ENCODE data around the gene HJURP.

Gene HJURP

GRCh38 chr2:233847248-233847898, 7.0 kb downstream of the HJURP start:
- DNase-seq (ENCODE audit: low read depth) = no peak

- no peak for DNase-seq (ENCODE audit: low read depth)
Observed at GRCh38 chr2:233846387-233847247, 7.7 kb downstream of the HJURP start.

GRCh38 chr2:233845301-233846060, 8.9 kb downstream of the HJURP start:
- DNase-seq (ENCODE audit: low read depth) = no peak

GRCh38 chr2:233844836-233845235, 9.5 kb downstream of the HJURP start:
- no peak for DNase-seq (ENCODE audit: low read depth)

- no peak for DNase-seq (ENCODE audit: low read depth)
Observed at GRCh38 chr2:233844064-233844807, 10.1 kb downstream of the HJURP start.

- DNase-seq (ENCODE audit: low read depth) = no peak
Observed at GRCh38 chr2:233841183-233841582, 13.2 kb downstream of the HJURP start.

GRCh38 chr2:233840520-233840919, 13.8 kb downstream of the HJURP start:
- DNase-seq (ENCODE audit: low read depth) = no peak

- DNase-seq (ENCODE audit: low read depth) = no peak
Observed at GRCh38 chr2:233839447-233839820, 14.9 kb downstream of the HJURP start.

GRCh38 chr2:233838726-233839446, 15.4 kb downstream of the HJURP start:
- no peak for DNase-seq (ENCODE audit: low read depth)

- DNase-seq (ENCODE audit: low read depth) = no peak
Observed at GRCh38 chr2:233838251-233838650, 16.1 kb downstream of the HJURP start.

GRCh38 chr2:233837694-233838229, 16.6 kb downstream of the HJURP start:
- no peak for DNase-seq (ENCODE audit: low read depth)

- no peak for DNase-seq (ENCODE audit: low read depth)
Observed at GRCh38 chr2:233836359-233836758, 18.0 kb downstream of the HJURP start.

GRCh38 chr2:233835230-233836186, 18.8 kb downstream of the HJURP start:
- no peak for DNase-seq (ENCODE audit: low read depth)

- no peak for DNase-seq (ENCODE audit: low read depth)
Observed at GRCh38 chr2:233833345-233833744, 21.0 kb downstream of the HJURP start.

- no peak for DNase-seq (ENCODE audit: low read depth)
Observed at GRCh38 chr2:233832869-233833311, 21.4 kb downstream of the HJURP start.

GRCh38 chr2:233832414-233832813, 21.9 kb downstream of the HJURP start:
- no peak for DNase-seq (ENCODE audit: low read depth)

GRCh38 chr2:233831861-233832260, 22.5 kb downstream of the HJURP start:
- DNase-seq (ENCODE audit: low read depth) = no peak

GRCh38 chr2:233831011-233831721, 23.2 kb downstream of the HJURP start:
- DNase-seq (ENCODE audit: low read depth) = no peak

- DNase-seq (ENCODE audit: low read depth) = no peak
Observed at GRCh38 chr2:233830111-233830802, 24.1 kb downstream of the HJURP start.

All from HS-27A (cell line).